Measurements from ENCODE around the gene TULP4. TPM values are rescaled to one million over a fixed set of nuclear protein-coding genes. Genes with fewer than 3 reads are reported as not detected.

Gene TULP4
- total RNA-seq, 1 experiment from 2014 or later, result 64.6 TPM

GRCh38 chr6:158431560-158431959 is 119.3 kb downstream of the TULP4 start:
- H3K36me3 Mint-ChIP-seq (ENCODE audit: insufficient read depth in 1 of 3, low read depth in 3 of 3), result peaks cover 0 to 22% (median 13%) of the 10 kb centered on the region in 3 experiments; a peak in 5 of 7 replicates
- no peak overlapping the region for H3K4me3 Mint-ChIP-seq

More at GRCh38 chr6:158431560-158431959, 119.3 kb downstream of the TULP4 start:
- H3T11ph ChIP-seq (ENCODE audit: low read length), result no peak overlapping the region
- no peak overlapping the region for H3K18ac ChIP-seq (ENCODE audit: insufficient read length, low read depth, low read length)
- H4K91ac ChIP-seq (ENCODE audit: insufficient read length, low read depth, low read length), result no peak overlapping the region
- H3K9me3 ChIP-seq (ENCODE audit: control insufficient read depth, low read depth, low read length), result no peaks in the 10 kb centered on the region
- H4K5ac ChIP-seq (ENCODE audit: insufficient read length, low read depth, low read length), result no peak overlapping the region
- no peaks in the 10 kb centered on the region for H4K20me1 ChIP-seq (ENCODE audit: control insufficient read depth, insufficient read depth, insufficient read length)
- H2BK12ac ChIP-seq (ENCODE audit: insufficient read length, low read depth, low read length), result no peak overlapping the region
- H3K23me2 ChIP-seq (ENCODE audit: insufficient read length, low read depth, low read length, poor library complexity, severe bottlenecking), result no peaks in the 10 kb centered on the region
- DNase-seq, result no peak
- no peak overlapping the region for H3K27ac ChIP-seq (ENCODE audit: insufficient read length, low read depth, low read length)
- H2AK5ac ChIP-seq (ENCODE audit: insufficient read length, low read length), result no peak overlapping the region
- H3K4me2 ChIP-seq (ENCODE audit: insufficient read depth, insufficient read length, low read length), result no peak overlapping the region
- no peak overlapping the region for H2AFZ ChIP-seq (ENCODE audit: low read length)
- no peaks in the 10 kb centered on the region for H3K27me3 Mint-ChIP-seq (ENCODE audit: low read depth)
- H3K27me3 ChIP-seq (ENCODE audit: insufficient read depth, low read length), result no peaks in the 10 kb centered on the region
- H3K4me1 ChIP-seq (ENCODE audit: insufficient read depth, low read length), result no peaks in the 10 kb centered on the region
- no peaks in the 10 kb centered on the region for H3K9me3 Mint-ChIP-seq
- H3K9ac ChIP-seq (ENCODE audit: extremely low read depth, insufficient read length, low read length), result no peak overlapping the region
- no peak overlapping the region for H3K56ac ChIP-seq (ENCODE audit: insufficient read length, low read depth, low read length)
- H3K23ac ChIP-seq (ENCODE audit: insufficient read length, low read depth, low read length), result no peak overlapping the region
- H3K79me1 ChIP-seq (ENCODE audit: insufficient read depth, low read depth, low read length, poor library complexity, severe bottlenecking), result no peaks in the 10 kb centered on the region
- no peak overlapping the region for H2BK5ac ChIP-seq (ENCODE audit: insufficient read length, low read length)
- H2BK15ac ChIP-seq (ENCODE audit: low read depth, low read length), result no peak overlapping the region
- no peaks in the 10 kb centered on the region for H3K79me2 ChIP-seq (ENCODE audit: insufficient read depth, low read length)
- no peak overlapping the region for H3K14ac ChIP-seq (ENCODE audit: insufficient read depth, low read length)
- WGBS (ENCODE audit: extremely low coverage, insufficient read length, low lambda C conversion rate), result no CpG with 5 or more reads among the region's 13 CpGs
- TF ChIP-seq CTCF (conservative IDR thresholded peaks at IDR 0.05), result no peak
- H3K4ac ChIP-seq (ENCODE audit: low read depth, low read length), result no peak overlapping the region
- H3K27ac Mint-ChIP-seq, result peak overlapping the region in 1 of 3 experiments; percentile 75; a peak in 1 of 7 replicates
- H4K8ac ChIP-seq (replicated peaks; ENCODE audit: insufficient read length, low read depth, low read length), result no peak overlapping the region
- H2BK20ac ChIP-seq (ENCODE audit: low read depth, low read length, poor library complexity, severe bottlenecking), result no peak overlapping the region
- H2BK120ac ChIP-seq (ENCODE audit: low read depth, low read length, poor library complexity, severe bottlenecking), result no peak overlapping the region
- no peaks in the 10 kb centered on the region for H3K4me1 Mint-ChIP-seq

All from H9 (cell line).